NCI-H748 treated with DMSO at 0.1 percent for 48 hours (cell line): ENCODE results near the gene FFAR2.
"Not testable (repeated sequence)": the region's sequence is repeated elsewhere in the genome, so short reads cannot be mapped to it uniquely, and the experiment has no call there.

Experiments used
- DNase-seq: peaks from one replicate; lab custom pipeline; 2025; lab: John Stamatoyannopoulos, UW

FFAR2 gene

GRCh38 chr19:35447606-35448469, at the start of gene FFAR2:
Gene FFAR2 (plus strand): TSS chr19:35448257. CDS start chr19:35449715, 1,458 bp downstream.
- no peak for DNase-seq

GRCh38 chr19:35398570-35398969, 49.5 kb upstream of the FFAR2 start:
- DNase-seq: no peak

DNA sequence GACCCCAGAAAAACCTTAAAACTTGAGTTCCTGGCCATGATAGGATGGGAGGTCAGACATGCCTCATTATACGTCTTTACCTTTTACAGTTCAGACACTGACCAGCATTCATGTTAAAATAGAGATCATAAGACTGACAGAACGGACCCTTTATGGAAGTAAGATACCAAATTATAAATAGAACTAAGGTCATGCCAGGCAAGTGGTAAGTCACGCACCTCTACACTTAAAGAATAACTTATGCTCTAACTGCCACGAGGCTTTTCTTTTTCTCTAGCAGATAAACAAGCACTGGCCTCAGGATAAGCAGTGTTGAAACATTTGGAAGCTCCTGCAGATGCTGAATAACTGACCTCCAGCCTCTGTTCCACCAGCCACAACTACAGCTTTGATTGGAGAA, 48.8 kb upstream of the FFAR2 start:
- DNase-seq: no peak

GRCh38 chr19:35399948-35400772, 47.9 kb upstream of the FFAR2 start:
- no peak for DNase-seq

DNA sequence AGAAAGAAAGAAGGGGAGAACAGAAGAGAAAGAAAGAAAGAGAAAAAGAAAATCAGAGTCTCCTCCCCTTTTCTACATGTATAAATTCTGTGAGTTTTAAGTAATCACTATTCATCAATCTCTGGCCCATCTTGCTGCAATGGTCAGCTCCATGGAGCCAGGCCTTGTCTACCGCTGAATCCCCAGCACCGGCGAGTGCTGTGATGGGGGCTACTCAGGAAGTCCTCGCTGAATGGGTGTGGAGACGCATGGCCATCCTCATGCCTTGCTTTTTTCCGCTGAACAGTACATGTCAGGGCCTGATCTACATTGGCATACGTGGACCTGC, 47.3 kb upstream of the FFAR2 start:
- DNase-seq: no peak

GRCh38 chr19:35401416-35401815, 46.6 kb upstream of the FFAR2 start:
- DNase-seq: not testable (repeated sequence)

DNA sequence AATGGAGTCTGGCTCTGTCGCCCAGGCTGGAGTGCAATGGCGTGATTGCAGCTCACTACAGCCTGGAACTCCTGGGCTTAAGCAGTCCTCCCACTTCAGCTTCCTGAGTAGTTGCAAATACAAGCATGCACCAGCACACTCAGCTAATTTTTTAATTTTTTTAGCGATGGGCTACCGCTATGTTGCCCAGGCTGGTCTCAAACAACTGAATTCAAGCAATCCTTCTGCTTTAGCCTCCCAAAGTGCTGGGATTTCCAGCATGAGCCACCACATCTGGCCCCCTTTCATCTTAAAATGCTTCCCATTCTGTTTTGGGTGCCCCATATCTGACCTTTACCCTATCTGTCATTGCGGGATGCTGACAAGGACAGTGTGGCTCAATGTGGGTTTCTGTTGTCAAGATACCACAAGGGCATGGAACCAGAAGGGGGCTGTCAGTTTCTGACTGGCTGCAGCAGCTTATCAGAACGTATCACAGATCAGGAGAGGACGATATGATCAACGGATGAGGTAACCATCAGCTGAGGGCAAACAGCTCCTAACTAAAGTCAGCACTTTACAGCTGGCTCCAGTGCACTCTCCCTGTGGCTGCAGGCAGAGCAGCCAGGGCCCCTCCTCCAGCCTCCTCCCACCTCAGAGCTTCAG, 44.8 kb upstream of the FFAR2 start:
- no peak for DNase-seq

DNA sequence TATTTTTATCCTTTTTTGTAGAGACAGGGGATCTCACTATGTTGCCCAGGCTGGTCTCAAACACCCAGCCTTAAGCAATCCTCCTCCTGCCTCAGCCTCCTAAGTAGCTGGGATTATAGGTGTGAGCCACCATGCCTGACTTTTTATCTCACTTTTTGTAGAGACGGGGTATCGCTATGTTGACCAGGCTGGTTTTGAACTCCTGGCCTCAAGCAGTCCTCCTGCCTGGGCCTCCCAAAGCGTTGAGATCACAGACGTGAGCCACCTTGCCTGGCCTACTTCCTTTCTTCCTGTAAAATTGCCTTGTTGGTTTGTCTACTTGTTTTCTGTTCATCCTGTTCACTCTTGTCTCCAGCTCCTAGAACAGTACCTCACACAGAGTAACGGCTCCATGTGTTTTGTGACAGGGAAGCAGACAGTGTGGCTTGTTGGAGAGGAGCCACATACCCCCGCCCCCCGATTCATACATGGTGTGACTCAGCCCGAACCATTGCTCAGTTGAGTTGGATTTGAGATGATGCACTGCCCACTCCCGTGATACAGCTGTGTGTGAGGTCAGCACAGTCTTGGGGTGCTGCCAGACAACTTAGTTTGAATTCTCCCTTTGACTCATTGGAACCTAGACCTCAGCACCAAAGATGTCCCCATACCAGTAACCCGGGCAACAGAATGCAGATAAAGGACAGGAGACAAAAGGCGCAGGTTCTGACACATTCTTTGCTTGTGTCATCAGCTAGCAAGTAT, 43.0 kb upstream of the FFAR2 start:
- DNase-seq: no peak

DNA sequence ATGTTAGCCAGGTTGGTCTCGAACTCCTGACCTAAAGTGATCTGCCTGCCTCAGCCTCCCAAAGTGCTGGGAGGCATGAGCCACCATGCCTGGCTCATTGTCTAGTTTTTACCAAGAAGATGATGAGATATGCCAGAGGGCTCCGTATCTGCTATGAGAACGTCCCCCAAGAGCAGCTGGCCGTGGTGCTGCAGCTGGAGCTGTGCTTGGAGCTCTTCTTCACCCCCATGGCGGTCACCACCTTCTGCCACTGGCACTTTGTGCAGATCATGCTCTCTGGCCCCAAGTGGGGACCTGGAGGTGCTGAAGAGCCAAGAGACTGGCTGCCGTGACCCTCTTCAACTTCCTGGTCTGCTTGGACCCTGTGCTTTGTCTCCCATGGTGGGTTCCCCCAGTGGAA, 40.4 kb upstream of the FFAR2 start:
- no peak for DNase-seq

GRCh38 chr19:35408284-35409171, 39.5 kb upstream of the FFAR2 start:
- no peak for DNase-seq

- DNase-seq: no peak
Observed at GRCh38 chr19:35409191-35409590, 38.9 kb upstream of the FFAR2 start.

- no peak for DNase-seq
Observed at GRCh38 chr19:35410487-35410886, 37.6 kb upstream of the FFAR2 start.

GRCh38 chr19:35414442-35414841, 33.6 kb upstream of the FFAR2 start:
- no peak for DNase-seq

GRCh38 chr19:35416331-35416730, 31.7 kb upstream of the FFAR2 start:
- no peak for DNase-seq

DNA sequence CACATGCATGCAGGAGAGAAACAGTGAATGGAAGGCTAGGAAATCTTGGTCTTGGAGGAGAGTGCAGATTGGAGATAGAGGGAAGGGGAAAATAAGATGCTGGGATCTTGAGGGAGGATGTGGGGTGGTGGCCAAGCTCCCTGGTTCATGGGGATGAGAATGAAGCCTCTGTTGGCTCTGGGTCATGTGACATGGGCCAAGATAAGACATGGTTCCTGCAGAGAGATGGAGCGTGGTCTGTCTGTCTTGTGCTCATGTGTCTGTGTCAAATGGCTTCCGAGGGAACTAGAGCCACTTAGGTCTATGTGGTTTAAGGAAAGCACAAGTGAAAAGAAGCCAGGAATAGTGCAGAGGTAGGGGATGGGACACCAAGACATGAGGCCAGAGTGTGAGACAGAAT, 30.8 kb upstream of the FFAR2 start:
- DNase-seq: no peak

- DNase-seq: no peak
Observed at GRCh38 chr19:35417713-35418534, 30.1 kb upstream of the FFAR2 start.

DNA sequence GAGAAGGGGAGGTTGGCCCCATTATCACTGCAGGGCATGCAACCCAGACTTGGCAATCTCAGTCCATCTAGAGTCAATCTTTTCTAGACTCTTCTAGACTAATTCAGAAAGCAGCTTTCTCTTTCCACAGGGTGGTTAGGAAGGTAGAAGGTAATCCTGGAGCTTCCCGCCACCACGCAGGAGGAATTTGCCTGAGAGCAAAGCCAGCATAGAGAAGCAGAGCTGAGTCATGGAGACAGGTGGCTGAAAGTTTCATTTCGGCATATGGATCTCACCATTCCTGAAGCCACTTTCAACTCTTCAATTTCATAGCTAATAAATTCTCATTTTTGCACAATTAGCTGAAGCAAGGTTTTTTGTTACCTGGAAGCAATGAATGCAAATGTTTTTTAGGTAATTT, 29.0 kb upstream of the FFAR2 start:
- no peak for DNase-seq

GRCh38 chr19:35419805-35420204, 28.3 kb upstream of the FFAR2 start:
- DNase-seq: no peak

DNA sequence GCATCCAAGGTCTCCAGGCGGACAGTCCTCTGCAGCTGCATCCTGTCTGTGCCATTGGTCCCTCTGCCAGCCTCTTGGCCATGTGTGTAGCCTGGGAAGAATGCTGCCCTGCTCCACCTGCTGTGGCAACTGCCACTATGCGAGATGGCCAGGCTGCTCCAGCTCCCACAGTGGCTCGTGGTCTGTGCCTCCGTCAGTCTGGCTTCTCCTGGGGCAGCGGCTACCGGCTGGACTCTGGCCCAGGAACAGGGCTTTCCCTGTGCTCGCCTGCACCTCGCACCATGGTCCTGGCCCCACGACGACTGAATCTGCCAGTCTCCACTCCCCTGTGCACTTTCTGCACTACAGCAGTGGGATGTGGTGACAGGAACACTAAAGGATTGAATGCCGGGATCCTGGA, 26.7 kb upstream of the FFAR2 start:
- DNase-seq: no peak

DNA sequence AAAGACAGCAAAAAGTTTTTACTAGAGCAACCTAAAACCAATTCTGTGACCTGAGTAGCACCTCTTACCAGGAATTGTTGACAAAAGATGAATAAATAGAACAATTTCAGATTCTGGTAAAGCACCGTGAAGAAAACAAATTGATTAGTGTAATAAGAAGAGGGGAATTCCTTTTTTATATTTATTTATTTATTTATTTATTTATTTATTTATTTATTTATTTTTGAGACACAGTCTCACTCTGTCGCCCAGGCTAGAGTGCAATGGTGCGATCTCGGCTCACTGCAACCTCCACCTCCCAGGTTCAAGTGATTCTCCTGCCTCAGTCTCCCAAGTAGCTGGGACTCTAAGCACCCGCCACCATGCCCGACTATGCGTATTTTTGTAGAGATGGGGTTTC, 24.7 kb upstream of the FFAR2 start:
- DNase-seq: not testable (repeated sequence)
